DND-41 (cell line): Measurements from ENCODE around the gene RTN4RL1.

ENCODE experiments used
- EZH2 ChIP-seq: IDR thresholded peaks from 3 replicates; pipeline ENCODE4 v1.6.1; 2012; ENCODE audit warnings: borderline replicate concordance, low read depth, mild to moderate bottlenecking, moderate library complexity, low read length, inconsistent platforms; ENCODE audit not compliant: severe bottlenecking
- TF ChIP-seq, protein P1 (sequence below): IDR thresholded peaks from 2 replicates; pipeline ENCODE4 v1.5.1; 2012; ENCODE audit warnings: borderline replicate concordance, low read length, moderate library complexity, mild to moderate bottlenecking; ENCODE audit not compliant: poor library complexity, severe bottlenecking; ENCODE audit errors: extremely low read depth

- TF ChIP-seq EZH2, result no peak
- TF ChIP-seq, protein P1, sequence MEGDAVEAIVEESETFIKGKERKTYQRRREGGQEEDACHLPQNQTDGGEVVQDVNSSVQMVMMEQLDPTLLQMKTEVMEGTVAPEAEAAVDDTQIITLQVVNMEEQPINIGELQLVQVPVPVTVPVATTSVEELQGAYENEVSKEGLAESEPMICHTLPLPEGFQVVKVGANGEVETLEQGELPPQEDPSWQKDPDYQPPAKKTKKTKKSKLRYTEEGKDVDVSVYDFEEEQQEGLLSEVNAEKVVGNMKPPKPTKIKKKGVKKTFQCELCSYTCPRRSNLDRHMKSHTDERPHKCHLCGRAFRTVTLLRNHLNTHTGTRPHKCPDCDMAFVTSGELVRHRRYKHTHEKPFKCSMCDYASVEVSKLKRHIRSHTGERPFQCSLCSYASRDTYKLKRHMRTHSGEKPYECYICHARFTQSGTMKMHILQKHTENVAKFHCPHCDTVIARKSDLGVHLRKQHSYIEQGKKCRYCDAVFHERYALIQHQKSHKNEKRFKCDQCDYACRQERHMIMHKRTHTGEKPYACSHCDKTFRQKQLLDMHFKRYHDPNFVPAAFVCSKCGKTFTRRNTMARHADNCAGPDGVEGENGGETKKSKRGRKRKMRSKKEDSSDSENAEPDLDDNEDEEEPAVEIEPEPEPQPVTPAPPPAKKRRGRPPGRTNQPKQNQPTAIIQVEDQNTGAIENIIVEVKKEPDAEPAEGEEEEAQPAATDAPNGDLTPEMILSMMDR, result no peak
Observed at GRCh38 chr17:2071455-2072281, 46.5 kb upstream of the RTN4RL1 start.
